ENCODE results near the gene RXFP1.

RXFP1 gene

DNA sequence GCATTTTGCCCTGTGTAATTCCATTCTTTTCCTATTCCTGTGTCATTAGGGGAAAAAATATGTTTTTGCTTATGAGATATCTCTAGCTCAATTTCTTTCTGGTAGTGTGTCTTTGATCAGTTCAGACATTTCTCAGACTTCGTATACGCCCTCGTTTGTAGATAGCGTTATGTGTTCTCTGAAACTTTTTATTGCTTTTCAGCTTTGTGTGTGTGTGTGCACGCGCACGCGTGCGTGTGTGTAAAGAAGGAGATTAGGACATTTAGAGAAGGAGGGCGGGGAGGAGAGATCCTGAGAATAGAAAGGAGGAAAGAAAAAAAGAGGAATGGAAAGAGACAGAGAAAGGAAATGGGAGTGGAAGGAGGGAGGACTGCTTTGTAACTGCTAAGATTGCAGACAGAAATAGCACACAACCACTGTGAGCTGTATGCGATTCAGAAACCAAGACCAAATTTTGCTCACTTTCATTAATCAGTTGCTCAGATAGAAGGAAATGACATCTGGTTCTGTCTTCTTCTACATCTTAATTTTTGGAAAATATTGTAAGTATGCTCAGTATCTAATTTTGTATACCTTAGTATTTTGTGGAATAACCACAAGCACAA lies at the start of gene RXFP1:
Gene RXFP1 (plus strand): TSS at position 399 of the 605 bp plus-strand sequence. CDS start 95 bp downstream, at position 494.
- DNase-seq, result no peak

DNA sequence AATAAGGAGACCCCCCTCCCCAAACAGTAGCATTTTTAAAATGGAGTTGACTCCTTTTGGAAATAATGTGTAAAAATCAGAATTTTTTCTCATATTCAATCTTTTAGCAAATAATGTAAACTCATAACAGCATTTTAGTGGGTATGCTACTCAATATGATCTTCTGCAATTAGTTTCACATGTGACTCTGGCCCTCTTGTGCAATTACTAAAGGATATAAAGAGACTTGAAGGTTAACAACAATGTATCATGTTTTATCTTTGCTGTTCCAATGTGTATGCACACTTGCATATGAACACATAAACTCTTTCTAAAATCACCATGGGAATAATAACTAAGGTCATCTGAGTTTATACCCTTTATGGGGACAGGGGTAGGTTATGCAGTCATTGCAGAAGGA lies 39.9 kb upstream of the RXFP1 start:
- no peak for DNase-seq

DNA sequence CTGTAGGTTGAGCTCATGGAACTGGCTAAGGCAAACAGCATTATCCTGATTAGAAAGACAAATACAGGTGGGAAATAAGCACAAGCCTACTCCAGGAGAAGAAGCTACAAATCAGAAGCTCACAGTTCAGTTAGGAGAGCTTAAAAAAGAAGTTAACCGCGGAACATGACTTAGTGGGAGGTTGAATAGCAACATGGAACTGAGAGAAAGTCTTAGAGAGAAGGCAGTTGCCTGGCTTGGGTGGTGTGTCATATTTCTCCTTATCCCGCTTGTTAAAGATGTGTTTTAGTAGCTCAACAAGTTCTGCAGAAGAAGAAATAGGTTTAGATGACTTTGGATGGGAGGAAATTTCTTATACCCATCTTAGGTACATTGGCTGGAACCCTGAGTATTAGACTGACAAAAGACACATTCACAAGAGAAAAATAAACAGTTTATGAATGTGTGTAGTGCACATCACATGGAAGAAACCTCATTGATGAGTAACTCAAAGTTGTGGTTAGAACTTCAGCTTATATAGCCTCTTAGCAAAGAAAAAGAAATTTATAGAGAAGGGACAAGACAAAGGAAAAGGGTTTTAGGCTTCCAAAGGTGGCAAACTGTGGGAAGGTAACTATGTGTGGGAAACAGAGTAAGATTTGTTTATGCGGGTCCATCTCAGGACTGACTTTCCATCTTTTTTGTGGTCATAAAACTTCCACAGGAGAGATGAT lies 37.4 kb upstream of the RXFP1 start:
- no peak for DNase-seq

DNA sequence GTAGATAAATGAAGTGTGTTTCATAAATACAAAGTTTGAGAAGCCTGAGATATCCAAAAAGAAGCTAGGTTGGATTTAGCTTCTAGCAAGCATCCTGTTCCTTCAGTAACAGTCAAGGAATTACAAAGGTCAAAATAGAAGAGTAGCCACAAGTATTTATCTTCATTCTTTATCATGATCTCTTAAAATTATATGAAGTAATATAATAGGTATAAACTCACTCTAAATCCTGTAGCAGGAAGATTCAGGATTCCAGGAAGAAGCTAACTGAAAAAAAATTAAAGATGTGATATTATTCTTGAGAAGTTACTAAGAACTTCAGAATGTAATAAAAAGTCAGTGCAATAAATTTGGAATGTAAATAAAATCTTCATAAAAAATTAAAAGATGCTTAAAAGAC lies 31.1 kb upstream of the RXFP1 start:
- DNase-seq, result no peak

DNA sequence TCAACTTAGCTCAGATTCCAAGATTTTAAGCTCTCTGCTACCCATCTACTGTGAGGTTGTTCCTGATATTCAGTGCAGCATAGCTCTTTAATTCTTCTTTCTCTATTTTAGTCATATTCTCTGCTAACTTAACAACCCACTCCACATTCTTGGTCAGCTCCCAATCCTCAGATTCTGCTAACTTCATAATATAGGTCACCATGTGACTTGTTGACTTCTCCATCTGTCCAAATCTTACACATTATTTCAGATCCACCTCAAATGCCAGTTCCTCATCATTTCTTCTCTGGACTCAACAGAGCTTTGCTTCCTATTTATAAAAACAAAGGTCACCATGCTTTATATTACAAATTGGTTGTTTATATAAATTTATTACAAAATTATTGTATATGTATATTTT lies 29.3 kb upstream of the RXFP1 start:
- no peak for DNase-seq

DNA sequence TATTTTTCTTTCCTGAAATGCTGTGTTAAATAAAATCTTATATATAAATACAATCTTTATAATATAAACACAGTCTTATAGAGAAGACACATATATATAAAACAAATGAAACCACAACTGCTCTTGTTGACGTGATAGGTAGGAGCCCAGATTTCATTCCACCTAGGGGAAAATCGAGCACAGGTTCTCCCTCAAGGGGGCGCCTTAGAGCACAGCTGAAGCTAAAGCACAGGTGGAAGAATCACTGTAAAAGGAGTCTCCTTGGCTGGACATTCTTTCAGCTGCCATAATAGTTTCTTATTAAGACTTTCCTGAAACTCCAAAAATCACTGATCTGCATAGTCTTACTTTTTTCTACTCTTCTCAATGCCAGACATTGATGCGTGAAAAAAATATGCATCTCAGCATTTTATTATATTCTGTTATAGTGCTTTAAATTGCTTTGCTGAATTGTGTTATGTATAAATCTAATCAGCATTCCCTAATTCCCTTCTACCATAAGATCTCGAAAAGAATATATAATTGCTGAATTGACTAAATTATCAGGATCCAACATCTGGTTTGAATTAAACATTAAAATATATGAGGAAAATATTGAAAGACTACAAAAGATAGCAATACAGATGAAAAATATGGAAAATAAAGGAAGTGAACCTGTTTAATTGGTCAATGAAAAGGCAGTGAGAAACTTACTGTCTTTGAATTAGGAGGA lies 25.5 kb upstream of the RXFP1 start:
- DNase-seq, result no peak

DNA sequence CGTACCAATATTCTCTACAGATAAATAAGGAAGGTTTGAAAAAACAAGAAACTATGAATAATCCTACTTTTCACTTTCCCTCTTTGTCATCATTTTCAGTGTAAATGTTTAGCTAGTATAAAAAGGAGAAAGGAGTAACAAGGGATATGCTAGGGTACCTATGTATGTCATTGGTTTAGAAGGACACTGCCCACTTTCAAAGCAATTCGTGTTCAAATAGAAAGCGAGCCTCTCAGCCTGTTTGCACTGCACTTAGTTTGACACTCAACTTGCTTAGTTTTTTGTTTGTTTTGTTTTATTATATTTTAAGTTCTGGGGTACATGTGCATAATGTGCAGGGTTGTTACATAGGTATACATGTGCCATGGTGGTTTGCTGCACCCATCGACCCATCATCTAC lies 21.6 kb upstream of the RXFP1 start:
- DNase-seq, result no peak

DNA sequence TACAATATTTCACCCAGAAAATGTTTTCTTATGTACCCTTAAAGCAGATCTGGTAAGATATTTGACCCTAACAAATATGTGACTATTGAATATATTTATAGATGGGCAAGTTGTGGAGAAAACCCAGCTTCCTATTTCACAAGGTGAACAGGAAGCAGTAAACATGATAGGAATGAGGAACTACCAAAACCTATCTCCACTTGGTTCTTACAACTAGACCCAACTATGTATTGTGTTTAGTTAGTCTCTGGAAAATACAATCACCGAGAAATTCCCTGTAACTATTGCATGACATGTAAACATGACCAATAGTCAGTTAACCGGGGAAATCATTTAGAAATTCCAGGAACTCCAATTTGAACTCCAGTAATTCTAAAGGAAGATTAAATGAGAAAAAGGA lies 8.4 kb upstream of the RXFP1 start:
- DNase-seq, result no peak

DNA sequence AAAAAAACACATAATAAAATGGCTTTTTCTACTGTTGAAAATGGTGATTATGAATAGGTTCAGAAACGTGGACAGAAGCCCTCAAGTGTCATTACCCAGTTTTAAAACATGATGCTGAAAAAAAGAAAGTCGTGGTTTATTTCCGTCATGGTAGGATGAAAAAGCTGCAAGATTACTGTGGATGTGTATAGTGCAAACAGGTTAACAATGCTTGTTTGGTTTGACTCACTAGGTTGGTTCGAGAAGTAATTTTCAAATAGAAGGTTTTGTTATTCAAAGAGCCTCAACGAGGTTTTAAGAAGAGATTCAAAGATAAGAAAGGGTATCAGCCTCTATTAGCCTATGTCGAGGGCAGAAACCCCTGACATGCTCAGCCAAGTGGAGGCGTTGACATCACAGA lies 2.5 kb upstream of the RXFP1 start:
- no peak for DNase-seq

DNA sequence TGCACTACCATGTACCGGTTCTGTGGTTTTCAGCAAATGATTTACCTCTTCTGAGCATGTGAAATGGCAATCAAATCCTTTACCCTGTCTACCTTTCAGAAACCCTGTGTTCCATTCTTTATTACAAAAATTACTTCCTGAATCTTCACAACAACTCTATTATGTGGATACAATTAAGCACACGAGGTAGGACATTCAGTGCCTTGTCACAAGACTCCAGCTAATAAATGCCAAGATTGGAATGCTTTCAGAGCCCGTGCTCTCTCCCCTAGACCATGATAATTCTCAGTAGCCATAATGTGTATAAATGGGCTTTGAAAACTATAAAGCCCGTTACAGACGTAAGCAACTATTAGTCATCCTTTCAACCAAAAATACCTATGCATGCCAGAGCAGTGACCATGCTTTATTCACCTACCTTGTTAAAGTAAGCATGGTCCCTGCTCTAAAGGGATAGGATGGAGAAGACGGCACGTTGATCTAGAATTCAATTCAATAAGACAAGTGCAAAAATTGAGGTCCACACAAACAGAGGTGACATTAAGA lies 2.4 kb downstream of the RXFP1 start:
- no peak for DNase-seq

DNA sequence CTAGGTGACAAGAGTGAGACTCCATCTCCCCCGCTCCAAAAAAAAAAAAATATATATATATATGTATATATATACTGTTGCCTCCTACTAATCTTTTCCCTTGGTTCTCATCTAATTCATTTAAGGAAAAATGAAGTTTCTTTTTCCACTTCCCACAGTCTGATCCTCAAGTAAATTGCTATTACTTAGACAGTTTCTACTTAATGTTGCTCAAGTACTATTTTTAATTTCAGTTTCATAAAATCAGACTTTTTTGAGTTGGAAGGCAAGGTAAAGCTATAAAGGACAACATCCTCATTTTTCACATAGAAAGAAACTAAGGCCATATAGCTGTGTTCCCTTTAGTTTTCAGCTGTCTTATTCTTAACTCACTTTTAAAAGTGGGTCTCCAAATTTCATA lies 5.8 kb downstream of the RXFP1 start:
- no peak for DNase-seq

DNA sequence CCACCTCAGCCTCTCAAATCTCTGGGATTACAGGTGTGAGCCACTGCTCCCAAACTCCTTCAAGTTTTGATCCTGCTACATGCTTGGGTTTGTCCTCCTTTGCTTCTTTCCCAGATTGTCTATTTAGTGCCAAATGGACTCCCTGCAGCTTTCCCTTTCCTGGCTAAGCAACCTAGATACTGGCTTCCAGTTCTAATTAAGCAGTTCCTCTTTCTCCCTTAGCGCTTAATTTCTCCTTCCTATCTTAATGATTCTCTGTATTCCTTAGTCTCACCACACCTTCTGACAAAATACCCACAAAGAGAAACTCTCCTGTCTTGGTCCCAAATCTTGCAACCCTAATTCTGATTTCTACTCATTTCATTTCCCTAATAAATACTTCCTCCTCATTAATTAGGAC lies 7.8 kb downstream of the RXFP1 start:
- DNase-seq, result no peak

DNA sequence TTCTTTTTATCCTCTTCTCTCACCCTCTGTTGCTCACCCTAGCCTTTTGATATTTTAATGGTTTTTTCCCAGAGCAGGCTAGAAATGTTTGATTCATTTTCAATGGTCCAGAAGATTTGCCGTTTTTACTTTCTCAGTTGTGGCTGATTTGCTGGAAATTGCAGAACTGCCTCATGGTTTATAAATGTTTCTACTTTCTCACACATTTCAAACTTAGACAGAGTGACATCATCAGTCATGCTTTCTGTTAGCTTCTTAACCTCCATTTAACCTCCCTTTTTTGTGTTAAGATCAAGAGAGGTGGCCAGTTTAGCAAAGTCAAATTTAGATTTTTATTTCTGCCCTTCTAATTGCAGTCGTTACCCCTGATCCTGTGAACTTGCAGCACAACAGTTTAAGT lies 8.7 kb downstream of the RXFP1 start:
- no peak for DNase-seq

DNA sequence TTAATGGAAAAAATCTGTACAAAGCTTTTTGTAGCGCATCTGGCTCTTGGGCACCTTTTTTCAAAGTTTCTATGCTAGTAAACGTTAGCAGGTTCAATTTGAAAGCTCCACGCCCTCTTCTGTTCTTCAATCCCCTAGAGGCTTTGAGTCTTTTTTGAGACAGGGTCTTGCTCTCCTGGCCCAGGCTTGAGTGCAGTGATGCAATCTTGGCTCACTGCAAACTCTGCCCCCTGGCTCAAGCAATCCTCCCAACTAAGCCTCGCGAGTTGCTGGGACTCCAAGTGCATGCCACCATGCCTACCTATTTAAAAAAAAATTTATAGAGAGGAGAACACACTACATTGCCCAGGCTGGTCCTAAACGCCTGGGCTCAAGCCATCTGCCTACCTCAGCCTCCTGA lies 9.2 kb downstream of the RXFP1 start:
- DNase-seq, result no peak

DNA sequence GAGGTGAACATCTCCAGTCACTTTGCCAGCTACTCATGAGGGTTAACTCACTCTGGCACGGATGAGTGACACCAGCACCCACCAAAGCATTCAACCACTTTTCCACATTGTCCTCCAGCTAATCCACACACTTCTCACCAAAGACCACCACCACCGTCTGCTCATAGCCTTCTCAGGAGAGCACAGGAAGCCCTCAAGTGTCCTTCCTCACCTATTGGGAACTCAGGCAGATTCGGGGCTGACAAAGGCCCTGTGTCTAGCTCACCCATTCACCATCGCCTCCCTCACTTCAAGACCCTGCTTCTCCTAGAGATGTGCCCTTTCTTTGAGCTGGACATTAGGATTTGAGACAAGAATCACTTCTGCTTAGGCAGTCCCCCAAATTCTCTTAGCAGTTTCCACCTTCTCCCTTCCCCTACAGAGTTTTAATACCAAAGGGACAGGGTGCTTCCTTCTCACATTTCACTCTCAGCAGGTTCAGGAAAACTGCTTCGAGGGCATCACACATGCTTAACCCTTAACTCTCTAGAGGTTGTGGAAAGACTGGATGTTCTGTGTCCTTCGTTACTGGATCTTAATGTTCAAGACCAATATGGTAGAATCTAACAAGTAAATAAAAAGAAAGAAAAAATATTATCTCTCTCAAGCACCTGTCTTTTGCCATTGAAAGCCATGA lies 11.0 kb downstream of the RXFP1 start:
- no peak for DNase-seq

DNA sequence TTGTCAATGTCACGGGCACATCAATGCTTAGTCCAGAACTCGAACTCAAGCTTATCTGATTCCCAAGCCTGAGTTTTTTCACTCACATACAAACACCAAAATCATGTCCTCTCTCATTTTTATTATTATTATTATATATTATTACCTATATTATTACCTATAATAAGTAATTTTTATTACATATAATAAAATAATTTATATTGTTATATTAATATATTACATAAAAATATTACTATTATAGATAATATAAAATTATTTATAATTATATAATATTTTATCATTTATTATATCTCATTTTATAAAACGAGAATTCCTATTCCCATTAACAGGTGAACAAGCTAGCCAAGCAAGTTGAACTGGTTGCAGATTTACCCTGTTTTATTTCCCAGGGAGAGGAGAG lies 13.0 kb downstream of the RXFP1 start:
- no peak for DNase-seq

DNA sequence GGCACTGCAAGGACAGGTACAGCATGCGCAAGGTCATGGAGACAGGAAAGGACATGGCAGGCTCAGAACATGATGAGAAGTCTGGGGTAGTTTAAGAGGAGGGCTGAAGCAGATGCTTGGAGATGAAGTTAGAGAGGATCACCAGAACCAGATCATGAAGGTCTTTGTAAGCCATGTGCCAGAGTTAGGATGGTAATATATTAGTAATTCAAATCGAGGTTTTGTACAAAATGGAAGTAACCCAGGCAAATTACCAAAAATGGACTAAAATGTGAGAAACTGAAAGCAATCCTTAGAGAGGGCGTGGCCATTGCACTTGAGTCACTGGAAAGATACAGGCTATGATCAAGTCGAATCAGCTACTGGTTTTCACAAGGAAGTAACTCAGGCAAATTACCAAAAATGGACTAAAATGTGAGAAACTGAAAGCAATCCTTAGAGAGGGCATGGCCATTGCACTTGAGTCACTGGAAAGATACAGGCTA lies 13.5 kb downstream of the RXFP1 start:
- no peak for DNase-seq

DNA sequence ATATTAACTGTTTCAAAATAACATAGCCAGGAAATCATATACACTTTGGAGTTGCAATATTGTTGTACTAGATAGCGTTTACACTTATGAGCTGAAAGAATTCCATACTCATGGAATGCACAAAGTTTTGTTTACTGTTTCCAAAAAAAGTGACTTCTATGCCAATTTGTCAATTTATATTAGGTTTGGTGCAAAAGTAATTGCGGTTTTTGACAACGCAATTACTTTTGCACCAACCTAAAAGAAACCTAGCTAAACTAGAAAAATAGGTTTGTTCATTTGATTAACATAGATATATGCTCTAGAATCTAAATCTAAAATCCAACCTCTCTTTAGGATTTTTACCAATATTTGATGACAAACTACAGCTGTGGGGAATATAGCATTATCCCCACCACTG lies 15.2 kb downstream of the RXFP1 start:
- no peak for DNase-seq

DNA sequence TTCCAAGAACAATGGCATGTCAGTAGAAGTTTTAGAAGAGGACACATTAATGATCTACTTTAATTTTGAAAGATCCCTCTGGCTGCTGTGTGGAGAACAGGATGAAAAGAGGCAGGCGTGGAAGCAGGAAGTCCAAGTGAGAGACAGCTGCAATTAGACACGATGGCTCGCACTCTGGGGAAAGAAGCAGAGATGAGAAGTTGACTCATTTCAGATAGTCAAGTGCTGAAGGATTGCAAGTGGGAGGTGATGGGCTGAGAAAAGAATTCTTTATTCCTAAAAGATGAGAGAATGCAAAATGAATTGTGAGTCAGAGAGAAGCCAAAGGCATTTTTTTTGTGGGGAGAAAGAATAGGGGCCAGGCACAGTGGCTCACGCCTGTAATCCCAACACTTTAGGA lies 16.5 kb downstream of the RXFP1 start:
- DNase-seq, result no peak

DNA sequence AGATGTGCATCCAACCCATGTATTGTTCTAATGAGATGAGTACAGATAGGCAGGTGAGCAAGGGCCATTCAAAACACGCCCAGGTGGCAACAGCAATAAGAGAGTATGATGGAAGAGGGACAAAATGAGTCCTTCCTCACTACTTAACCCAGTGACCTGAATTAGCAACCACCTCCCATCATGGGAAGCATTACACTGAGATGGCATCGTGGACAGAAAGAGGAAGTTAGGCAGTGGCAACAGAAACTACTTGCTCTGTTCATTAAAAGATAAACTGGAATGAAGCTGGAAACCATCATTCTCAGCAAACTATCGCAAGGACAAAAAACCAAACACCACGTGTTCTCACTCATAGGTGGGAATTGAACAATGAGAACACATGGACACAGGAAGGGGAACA lies 17.2 kb downstream of the RXFP1 start:
- no peak for DNase-seq

DNA sequence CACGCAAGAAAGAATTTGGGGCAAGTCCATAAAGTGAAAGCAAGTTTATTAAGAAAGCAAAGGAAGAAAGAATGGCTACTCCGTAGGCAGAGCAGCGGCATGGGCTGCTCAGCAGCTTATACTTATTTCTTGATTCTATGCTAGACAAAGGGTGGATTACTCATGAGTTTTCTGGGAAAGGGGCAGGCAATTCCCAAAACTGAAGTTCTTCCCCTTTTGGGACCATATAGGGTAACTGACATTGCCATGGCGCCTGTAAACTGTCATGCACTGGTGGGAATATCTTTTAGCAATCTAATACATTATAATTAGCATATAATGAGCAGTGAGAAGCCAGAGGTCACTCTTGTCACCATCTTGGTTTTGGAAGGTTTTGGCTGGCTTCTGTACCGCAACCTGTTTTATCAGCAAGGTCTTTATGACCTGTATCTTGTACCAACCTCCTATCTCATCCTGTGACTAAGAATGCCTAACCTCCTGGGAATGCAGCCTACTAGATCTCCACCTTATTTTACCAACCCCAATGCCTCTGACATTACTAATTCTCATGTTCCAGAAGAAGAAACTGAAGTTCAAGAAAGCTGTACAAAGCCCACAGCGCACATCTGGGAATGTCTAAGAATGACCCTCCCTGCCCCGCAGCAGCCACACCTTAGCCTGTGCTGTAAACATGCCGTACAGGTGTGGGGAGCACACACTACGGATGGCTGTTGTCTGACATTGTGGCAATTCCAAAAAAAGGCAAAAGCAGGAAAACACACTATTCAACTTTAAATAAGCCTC lies 18.6 kb downstream of the RXFP1 start:
- no peak for DNase-seq

DNA sequence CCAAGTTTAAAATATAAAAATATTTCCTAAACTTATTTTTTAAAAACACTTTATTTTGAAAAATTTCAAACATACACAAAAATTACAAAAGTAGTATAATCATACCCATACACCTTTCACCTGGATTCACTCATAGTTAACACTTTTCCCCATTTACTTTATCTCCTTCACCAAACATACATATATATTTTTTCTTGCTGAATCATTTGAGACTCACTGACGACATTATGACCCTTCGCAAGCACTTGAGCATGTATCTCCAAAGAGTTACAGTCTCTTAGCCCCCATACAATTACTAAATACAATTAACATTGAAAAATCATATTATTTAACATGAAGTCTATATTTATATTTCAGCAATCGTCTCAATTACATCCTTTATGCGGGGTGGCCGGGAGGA lies 19.8 kb downstream of the RXFP1 start:
- DNase-seq, result no peak

DNA sequence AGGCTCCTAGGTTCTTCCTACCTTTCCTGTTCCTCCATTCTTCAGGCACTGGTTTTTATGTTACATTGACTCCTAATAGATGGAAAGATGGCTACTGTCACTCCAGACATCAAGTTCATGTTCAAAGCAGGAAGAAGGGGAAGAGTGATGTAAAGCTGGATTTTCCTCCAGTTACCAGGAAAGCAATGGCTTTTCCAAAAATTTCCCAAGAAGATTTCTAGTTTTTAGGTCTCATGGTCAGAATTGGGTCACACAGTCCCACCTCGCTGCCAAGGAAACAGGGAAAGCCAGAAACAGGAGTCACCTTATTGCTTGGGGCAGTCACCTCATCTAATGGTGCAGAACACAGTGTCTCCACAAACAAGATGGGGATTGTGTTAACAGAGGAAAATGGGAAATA lies 21.5 kb downstream of the RXFP1 start:
- no peak for DNase-seq

Data from CD4-positive, alpha-beta T cell treated with Interleukin-4 for 4 hours (primary cell).